K562 (cell line): ENCODE results near the gene SPDEF. TPM values are rescaled to one million over a fixed set of nuclear protein-coding genes. Genes with fewer than 3 reads are reported as not detected.

Source experiments
- REST ChIP-seq, 2 experiments: fragments of 450-650 bp; formaldehyde crosslinking in 1 of 2; IDR thresholded peaks; 2 replicates each; pipeline versions ENCODE4 v1.4.0 to v1.6.1; 2014 to 2020; ENCODE audit warnings: mild to moderate bottlenecking in 2 of 2, borderline replicate concordance in 1 of 2, low read depth in 1 of 2
- polyA plus RNA-seq, 8 experiments: library from polyadenylated mRNA; depleted of rRNA in 4 of 8; stranded (reverse) in 5 of 8; unstranded in 3 of 8; fragments of >200 nt; fragmentation: Nextera tagmentation in 2 of 8; fragmentation: Illumina TruSeq in 1 of 8; extraction: Ambion mirVana in 2 of 8; extraction: Trizol in 1 of 8; gene quantifications; 2 replicates each; pipeline versions ENCODE4 v1.2.1 to v1.2.3, GENCODE V29; 2011 to 2014; ENCODE audit warnings: inconsistent platforms in 1 of 8, missing spikeins in 1 of 8
- total RNA-seq, 7 experiments: library from RNA; depleted of rRNA in 6 of 7; stranded (reverse); fragments of >200 nt in 6 of 7; fragmentation: Illumina TruSeq in 2 of 7; extraction: Trizol in 2 of 7; gene quantifications; 2 replicates each; pipeline versions ENCODE4 v1.2.1 to v1.2.3, GENCODE V29; 2011 to 2021; ENCODE audit warnings: low replicate concordance in 1 of 7

Gene SPDEF
- total and polyA plus RNA-seq, 9 of the 15 experiments (the other 6 are each of a cell fraction or from before 2014, with no cell fraction given) = 0.04 to 0.12 (median 0.11) TPM; not detected in 5

GRCh38 chr6:34497411-34497810, 58.7 kb downstream of the SPDEF start (continued):
- TF ChIP-seq REST (IDR thresholded peaks at IDR 0.05; ENCODE audit: borderline replicate concordance) (no peak), REST (CRISPR knock-in tag; IDR thresholded peaks at IDR 0.05; ENCODE audit: low read depth) (no peak)
- TF ChIP-seq, all 486 proteins: peak for 2
